Suppressor macrophage treated with lipopolysaccharide for 4 hours (primary cell): Measurements from ENCODE around the gene MBP.

Source experiments
- DNase-seq: peaks from one replicate; pipeline ENCODE4 v3.0.0-alpha.2; 2020

MBP gene

DNA sequence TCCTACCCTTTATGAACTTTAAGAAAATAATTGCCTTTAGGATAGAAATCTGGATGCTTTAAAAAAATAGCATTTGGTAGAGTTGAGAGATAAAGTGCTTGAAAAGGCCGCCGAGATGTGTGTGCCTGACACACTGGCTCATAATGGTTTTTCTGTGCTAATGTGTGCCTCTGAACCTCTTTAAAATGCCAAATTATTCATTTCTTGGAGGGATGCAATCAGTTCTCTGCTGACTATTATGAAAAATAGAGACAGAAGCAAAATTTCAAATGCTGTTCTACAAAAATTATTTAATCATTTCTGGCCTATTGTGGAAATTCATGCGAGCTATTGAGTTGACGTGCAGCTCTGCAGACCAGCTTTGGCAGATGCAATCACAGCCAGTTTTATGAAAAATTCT is 18.0 kb upstream of the MBP start:
- DNase-seq: no peak

DNA sequence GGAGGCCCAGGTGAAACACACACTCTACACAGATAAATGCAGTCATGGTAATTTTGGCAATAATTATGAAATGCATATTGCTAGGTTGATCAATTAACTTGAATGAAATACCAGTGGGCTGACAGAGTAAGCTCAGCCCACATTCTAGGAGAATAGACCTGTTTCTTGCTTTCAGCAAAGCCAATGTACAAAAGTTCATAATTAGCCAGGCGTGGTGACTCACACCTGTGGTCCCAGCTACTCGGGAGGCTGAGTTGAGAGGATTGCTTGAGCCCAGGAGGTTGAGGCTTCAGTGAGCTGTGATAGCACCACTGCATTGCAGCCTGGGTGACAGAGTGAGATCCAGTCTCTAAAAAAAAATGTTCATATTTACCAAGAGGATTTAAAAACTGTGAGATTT is 15.7 kb upstream of the MBP start:
- no peak for DNase-seq

DNA sequence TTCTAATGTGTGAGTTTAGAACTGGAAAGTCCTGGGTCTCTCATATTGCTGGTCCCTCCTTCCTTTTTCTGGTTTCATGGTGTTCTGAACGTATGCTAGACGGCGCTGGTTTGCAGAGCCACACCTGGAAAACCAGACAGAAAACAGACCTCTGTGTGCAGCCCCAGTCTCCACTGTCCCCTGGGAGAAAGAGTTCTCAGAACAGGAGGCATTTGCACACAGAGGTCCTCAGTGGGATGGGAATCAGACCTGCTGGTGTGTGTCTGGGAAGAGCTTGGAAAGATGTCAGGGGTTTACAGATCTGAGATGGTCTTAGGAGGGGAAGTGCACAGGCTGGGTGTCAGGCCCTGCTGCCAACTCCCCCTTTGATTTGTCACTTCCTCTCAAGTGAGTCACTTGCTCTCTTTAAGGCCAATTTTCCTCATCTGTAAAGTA is 14.9 kb upstream of the MBP start:
- DNase-seq: peak; percentile 74

DNA sequence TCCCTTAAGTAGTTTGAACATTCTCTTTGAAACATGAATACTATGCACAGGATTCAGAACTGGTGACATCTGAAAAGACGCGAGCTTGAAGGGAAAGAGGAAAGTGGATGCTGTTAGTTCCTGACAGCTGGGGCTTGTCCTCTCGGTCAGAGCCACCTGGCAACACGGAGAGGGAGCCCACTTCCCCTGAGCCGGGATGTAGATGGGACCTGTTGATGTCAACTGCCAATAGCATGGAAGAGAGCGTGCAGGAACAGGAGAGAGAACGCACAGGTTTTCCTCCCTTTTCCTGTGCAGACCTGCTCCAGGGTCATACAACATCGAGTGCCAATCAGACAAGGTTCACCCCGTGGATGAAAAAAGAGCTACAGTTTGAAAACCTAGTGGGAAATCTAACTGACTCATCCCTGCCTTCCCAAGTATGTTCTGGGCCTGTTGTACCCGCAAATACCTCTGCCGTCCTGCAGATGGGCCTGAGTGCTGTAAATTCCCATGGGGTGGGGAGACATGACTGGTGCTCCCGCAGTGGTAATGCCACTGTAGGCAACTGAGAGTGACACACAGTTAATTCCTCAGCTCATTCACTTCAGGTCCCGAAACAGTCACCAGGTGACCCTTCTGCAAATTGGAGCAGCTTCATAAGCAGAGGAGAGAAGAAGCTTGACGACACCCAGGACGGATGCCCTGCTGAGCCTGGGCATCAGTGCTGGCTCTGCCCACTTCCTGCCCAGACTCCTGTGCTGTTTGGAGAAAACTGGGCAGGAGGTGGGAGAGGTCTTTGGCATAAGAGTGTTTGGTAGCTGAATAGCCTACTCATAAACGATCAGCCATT is 13.9 kb upstream of the MBP start:
- DNase-seq: no peak

DNA sequence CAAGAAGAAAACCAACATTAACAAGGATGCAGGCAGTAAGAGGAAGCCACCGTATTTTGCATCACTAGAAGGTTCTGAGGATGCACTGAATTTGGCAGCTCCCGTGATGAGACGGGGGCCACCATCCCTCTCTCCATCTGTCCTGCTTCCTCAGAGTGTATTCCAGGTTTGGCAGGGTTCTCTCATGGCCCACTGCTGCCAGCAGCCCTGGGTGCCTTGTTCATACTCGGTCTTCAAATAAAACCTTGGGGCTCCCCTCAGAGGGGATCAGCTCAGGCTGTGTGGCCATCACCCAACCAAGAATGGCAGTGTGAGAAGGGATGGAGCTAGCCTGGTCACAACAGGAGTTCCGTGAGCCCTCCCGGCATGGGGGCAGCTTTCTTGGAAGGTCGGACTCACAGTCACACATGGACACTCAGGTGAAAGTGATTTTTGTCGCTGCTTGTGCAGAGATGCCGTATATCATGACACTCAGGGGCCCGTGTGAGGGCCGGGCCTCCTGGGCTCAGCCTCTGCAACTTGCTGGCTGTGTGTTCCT is 12.8 kb upstream of the MBP start:
- DNase-seq: no peak

DNA sequence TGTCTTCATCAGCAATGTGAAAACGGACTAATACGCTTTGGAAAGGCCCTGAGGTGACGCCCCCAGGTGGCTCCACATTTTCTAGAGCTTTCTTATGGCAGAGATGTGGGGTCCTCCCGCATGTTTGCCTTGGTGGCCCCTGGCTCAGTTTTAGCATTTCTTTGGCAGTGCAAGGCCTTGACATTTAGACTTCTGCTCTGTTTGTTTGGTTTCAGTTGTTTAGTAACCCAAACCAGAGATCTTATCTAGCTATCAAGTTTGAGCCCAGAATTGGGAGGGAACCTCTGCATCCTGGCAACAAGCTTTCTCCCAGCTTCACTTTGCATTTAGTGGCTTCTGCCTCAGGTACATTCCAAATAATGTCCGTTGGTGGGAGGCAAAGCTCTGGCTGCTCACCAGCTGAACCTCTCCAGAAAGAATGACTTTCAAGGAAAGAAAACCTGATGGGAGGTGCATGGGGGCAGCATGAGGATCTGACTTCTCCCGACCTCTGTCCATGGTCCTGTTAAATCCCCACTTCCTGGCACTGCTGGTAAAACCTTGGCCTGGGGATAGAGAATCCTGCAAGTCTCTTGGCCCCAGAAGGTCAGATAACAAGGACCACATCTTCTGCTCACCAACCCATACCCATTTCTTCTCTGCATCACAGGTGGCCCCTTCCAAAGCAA is 12.0 kb upstream of the MBP start:
- no peak for DNase-seq

DNA sequence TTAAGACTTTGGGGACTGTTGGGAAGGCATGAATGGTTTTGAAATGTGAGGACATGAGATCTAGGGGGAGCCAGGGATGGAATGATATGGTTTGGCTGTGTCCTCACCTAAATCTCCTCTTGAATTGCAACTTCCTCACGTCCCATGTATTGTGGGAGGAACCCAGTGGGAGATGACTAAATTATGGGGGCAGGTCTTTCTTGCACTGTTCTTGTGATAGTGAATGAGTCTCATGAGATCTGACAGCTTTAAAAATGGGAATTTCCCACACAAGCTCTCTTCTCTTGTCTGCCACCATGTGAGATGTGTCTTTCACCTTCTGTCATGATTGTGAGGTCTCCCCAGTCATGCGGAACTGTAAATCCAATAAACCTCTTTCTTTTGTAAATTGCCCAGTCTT is 11.5 kb upstream of the MBP start:
- DNase-seq: peak; percentile 46

DNA sequence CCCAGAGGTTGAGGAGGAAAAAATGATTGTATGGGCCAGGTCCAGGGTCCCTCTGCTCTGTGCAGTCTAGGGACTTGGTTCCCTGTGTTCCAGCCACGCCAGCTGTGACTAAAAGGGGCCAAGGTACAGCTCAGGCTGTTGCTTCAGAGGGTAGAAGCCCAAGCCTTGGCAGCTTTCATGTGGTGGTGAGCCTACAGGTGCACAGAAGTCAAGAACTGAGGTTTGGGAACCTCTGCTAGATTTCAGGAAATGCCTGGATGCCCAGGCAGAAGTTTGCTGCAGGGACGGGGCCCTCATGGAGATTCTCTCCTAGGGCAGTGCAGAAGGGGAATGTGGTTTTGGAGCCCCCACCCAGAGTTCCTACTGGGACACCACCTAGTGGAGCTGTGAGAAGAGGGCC is 10.6 kb upstream of the MBP start:
- no peak for DNase-seq

DNA sequence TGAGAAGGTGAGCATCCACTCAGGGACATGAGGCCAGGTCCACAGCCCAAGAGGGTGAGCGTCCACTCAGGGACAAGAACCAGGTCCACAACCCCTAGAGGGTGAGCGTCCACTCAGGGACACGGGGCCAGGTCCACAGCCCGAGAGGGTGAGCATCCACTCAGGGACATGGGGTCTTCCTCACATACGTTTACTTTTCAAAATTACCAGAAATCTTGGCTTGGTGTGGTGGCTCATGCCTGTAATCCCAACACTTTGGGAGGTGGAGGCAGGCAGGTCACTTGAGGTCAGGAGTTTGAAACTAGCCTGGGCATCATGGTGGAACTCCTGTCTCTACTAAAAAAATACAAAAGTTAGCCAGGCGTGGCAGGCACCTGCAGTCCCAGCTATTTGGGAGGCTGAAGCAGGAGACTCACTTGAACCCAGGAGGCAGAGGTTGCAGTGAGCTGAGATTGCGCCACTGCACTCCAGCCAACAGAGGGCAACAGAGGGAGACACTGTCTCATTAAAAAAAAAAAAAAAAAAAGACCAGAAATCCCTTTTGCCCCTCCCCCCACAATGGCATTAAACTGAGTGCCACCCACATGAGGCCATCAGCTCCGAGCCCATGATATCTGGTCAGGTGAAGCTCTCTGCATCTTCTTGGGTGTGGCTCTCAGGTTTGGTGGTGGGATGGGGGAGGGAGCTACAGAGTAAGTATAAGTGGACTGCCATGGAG is 9.0 kb upstream of the MBP start:
- no peak for DNase-seq

DNA sequence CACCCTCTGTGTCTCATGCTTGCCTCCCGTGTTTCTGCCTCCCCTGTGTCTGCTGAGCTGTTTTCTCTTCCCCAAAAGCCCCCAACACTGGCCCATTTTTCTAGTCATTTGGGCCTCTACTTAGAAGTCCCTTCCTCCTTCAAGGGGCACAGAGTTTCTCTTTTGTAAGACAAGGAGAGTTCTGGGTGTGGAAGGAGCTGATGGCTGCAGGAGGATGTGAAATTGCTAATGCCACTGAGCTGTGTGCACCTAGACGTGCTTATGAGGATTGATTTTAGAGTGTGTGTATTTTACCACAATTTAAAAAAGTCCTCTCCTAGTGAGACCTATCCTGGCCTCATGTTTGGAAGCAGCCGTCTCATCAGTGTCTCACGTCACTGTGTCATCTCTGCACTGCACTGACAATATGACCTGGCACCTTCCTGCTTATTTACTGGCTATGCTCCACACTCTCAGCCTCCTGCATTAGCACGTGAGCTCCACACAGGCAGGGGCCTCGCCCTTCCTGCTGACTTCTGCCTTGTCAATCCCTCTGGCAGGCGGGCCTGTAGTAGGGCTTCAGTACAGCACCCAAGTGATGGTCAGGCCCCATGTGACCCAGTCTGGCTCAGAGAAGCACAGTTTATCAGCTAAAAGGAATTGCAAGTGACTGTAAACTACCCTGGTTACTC is 8.0 kb upstream of the MBP start:
- DNase-seq: peak; percentile 33

DNA sequence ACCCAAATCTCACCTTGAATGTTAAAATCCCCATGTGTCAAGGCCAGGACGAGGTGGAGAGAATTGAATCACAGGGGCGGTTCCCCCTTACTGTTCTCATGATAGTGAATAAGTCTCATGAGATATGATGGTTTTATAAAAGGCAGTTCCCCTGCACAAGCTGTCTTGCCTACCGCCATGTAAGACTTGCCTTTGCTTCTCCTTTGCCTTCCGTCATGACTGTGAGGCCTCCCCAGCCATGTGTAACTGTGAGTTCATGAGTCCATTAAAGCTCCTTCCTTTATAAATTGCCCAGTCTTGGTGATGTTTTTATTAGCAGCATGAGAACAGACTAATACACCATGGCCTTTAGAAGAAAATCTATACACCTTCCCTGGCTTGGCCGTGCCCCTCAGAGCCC is 7.4 kb upstream of the MBP start:
- DNase-seq: no peak

DNA sequence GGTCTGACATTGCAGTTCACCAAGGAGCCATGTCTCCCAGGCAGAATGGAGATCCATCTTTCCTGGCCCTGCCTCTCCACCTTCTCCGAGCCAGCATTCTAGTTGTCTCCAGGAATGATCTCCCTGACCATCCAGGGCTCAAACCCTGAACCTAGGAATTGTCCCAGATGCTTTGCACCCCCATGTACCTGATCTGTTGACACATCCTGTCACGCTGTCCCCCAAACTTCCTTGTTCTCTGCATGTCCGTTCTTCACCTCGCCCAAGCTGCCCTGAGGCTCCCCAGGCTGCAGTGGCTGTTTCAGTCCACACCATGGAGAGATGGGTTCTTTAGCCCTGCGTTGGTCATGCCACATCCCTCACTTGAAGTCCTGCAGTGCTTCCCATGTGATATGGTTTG is 7.0 kb upstream of the MBP start:
- no peak for DNase-seq

DNA sequence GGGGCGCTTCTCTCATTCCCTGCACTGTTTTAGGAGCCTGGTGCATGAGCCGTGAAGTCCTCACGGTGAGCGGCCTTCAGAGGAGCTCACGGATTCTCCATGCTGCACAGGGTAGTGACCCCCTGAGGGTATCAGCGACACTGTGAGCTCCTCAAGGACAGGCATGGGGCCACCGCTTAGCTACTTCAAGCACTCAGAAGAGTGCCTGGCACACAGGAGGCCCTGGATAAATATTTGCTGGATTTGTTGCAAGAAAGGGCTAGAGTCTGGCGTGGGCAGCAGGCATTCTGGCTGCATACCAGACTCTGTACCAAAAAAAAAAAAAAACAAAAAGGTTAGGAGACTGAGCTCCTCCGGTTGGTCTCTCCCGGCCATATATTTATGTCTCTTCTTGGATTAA is 5.7 kb upstream of the MBP start:
- no peak for DNase-seq

DNA sequence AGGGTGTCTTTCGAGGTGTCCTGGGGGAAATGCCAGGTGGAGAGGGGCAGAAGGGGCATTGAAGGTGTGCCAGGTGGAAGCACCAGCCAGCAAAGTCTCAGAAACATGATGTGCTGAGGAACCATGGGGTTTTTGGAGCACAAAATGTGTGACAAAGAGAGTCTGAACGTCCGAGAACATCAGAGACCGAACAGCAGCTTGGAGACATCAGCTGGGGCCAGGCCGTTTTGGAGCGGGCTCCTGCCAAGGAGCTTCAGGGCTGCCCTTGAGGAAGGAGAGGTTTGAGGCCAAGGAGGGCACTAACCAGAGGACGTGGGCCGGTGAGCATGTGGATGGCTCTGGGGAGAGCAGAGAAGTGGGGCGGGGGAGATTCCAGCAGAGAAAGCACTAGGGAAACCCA is 5.3 kb upstream of the MBP start:
- no peak for DNase-seq

DNA sequence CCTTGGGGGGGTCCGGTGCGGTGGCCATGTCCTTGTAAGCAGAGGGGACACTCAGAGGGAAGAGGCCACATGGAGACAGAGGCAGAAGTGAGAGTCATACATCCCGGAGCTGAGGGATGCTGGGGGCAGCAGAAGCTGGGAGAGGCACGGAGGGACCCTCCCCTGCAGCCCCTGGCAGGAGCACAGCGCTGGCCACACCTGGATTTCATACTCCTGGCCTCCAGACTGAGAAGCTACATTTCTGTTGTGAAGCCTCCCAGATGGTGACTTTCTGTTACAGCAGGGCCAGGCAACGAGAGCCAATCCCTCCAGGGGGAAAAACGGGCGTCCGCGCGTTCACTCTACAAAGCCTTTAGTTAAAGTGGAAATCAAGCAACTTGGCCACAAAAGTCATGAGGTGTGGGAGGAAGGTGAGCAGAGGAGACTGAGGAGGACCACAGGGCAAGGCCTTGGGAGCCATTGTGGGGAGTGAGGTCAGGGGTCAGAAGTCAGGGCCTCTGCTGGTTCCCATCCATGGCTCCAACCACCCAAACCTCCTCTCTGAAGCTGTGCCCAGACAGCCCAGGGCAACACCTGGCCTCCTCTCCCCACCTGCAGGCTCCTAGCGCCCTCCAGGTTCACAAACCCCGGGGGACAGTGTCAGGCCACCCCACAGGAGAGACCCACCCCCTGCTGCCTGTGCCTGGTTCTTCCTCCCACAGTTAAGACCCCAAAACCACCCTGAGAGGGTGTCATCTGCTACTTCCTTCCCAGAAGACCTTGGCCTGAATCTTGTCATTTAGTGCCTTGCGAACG is 4.5 kb upstream of the MBP start:
- DNase-seq: no peak

DNA sequence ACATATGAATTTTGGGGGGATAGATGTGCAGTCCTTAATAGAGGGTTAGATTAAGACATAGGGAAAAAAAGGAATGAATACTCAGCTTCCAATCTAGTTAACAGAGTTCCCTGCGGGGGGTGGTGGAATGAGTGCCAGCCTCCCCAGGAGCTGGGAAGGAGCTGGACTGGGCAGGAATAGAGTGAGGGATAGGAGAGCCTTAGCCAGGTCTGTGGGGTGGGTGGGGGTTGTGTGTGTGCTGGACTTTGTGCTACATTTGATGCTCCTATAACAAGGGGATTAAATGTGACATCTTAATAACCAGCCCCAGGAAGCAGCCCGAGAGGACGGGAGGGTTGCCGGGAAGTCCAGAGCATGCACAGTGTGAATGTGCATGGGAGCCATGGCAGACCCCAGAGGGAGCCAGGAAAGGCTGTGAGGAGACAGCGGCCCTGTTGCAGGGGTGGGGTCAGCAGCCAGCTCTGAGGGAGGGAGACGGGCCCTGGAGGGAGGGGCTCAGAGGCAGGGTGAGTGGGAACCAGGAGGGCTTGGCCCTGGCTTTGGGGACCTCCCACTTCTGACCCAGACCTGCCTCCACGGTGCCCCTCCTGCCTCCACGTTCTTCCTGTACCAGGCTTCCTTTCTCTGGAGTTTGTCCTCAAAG is 3.6 kb upstream of the MBP start:
- no peak for DNase-seq

DNA sequence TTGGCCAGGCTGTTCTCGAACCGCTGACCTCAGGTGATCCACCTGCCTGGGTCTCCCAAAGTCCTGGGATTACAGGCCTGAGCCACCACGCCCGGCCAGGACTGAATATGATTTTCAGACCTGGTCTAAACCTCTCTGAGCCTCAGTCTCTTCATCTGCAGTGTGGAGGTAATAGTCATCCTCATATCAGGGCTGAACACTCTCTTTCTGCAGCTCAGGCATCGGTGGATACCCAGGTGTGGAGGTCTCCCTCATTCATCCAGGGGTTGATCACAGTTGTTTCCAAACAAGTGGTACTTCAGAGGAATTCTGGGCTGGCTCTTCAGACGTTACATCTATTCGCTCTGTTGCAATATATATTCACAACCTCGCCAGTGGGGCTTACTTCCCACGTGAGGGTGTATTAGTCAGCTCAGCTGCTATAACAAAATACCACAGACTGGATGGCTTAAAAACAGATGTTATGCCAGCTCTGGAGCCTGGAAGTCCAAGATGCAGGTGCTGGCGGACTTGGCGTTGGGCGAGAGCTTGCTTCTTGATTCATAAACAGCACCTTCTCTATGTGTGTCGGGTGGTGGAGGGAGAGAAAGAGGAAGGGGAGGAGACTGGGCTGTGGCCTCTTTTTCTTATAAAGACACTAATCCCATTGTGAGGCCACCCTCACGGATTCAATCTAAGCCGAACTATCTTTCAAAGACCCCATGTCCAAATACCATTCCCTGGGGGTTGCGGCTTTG is 2.9 kb upstream of the MBP start:
- no peak for DNase-seq

DNA sequence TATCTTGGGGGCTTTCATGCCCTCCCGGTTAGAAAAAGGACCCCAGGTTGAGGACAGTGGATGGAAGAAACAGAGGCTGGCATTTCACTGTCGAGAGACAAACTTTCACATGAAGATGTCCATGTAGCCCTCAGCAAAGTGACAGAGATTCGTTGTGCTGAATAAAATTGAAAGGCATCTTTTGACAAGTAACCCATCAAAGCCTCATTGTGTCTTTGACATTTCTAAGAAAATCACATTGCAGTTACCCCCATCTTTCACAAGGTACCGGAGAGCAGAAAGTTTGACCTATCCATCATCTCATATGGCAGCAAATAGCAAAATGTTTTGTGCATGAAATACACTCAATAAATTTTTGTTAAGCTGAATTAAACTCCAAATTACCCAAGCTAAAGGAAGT is 2.0 kb upstream of the MBP start:
- DNase-seq: no peak

DNA sequence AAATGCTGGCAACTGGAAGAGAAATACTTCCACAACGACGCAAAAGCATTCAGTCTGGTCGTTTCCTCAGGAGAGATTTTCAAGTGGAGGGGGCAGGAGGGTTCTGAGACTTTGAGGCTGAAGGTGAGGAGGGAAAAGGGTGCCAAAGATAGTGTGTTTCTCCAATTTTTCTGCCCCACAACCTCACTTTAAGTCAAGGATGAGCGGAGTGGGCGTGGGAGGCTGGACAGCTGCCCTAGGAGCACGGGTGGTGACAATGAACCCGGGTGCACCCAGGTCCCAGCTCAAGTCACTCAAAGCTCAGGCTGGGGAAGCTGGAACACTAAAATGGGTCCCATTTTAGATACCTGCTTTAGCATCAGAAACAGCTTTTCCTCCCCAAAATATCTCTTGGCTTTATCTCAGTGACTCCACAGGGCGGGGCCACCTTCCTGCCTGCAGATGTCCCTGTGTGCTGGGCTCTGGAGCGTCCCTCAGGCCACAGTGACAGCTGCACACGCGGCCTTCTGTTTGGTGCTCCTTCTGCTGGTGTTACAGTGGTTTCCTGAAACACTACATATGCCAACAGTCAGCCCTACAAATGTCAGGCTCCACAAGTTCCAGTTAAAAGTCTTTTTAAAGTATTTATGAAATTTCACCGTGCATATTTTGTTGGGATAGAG is 1.4 kb upstream of the MBP start:
- DNase-seq: peak; percentile 70

DNA sequence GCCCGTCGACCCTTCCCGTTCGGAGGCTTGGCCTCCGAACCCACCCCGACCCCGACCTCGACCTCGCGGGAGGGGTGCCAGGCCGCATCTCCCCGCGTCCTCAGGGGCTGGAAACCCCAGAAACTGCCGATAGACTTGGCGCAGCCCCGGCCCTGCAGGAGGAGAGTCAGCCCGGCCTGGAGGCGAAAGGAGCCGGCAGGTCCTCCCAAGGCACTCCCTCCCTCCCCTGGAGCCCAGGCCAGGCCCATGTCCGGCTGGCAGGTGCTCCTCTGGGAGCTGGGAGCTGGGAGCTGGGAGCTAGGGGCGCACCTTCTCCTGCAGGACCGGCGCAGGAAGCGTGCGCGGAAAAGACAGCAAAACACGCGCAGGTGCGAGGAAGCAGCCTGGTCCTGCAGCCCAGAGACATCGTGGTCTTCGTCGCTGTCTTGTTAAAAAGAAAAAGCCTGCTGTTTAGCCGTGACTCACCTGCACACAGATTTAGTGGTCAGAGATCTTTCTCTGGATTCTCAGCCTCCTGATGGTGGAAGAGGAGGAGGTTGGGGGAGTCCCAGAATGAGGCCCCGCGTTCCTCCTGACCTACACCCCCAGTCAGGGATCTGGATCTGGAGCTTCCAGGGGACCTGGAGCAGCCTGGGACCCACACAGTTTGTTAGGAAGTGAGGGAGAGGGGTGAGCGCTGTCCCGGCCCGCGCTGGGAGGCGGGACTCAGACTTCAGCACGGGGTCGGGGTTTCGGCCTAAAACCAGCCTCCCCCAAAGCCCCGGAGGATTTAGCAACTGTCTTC is 660 bp upstream of the MBP start:
- DNase-seq: no peak
